Upper lobe of left lung (tissue), 4 donors: ENCODE results near the gene ROBO1.

Experiments
- POLR2A ChIP-seq, 4 donors: fragments of 450-650 bp; IDR thresholded peaks; one replicate each; pipeline ENCODE4 v1.5.1; 2016 to 2017; ENCODE audit warnings: antibody characterized with exemption in 4 of 4, mild to moderate bottlenecking in 2 of 4
- POLR2AphosphoS5 ChIP-seq, 2 donors: sonication (generic); formaldehyde crosslinking; IDR thresholded peaks; one replicate each; pipeline ENCODE4 v1.5.1; 2017; ENCODE audit warnings: antibody characterized with exemption in 2 of 2
- TF ChIP-seq, protein P1 (sequence below), 6 experiments: fragments of 450-650 bp in 4 of 6; fragments of 200-600 bp in 2 of 6; sonication (generic) in 2 of 6; IDR thresholded peaks; one replicate each; pipeline ENCODE4 v1.5.1; 2016 to 2019; ENCODE audit warnings: antibody characterized with exemption in 6 of 6

GRCh38 chr3:78992400-78992799 lies 775.4 kb downstream of the ROBO1 start:
- TF ChIP-seq, protein P1, sequence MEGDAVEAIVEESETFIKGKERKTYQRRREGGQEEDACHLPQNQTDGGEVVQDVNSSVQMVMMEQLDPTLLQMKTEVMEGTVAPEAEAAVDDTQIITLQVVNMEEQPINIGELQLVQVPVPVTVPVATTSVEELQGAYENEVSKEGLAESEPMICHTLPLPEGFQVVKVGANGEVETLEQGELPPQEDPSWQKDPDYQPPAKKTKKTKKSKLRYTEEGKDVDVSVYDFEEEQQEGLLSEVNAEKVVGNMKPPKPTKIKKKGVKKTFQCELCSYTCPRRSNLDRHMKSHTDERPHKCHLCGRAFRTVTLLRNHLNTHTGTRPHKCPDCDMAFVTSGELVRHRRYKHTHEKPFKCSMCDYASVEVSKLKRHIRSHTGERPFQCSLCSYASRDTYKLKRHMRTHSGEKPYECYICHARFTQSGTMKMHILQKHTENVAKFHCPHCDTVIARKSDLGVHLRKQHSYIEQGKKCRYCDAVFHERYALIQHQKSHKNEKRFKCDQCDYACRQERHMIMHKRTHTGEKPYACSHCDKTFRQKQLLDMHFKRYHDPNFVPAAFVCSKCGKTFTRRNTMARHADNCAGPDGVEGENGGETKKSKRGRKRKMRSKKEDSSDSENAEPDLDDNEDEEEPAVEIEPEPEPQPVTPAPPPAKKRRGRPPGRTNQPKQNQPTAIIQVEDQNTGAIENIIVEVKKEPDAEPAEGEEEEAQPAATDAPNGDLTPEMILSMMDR (IDR thresholded peaks at IDR 0.05): no peak
- TF ChIP-seq POLR2AphosphoS5 (IDR thresholded peaks at IDR 0.05) (no peak), POLR2A (IDR thresholded peaks at IDR 0.05) (no peak)
